Cortex of kidney (tissue), 1 donor: ENCODE data around the gene CNGB1.
"Not testable (repeated sequence)": the region's sequence is repeated elsewhere in the genome, so short reads cannot be mapped to it uniquely, and the experiment has no call there.

Experiments used
- DNase-seq: peaks from one replicate; lab custom pipeline; 2025; lab: John Stamatoyannopoulos, UW

Gene CNGB1

GRCh38 chr16:57926041-57926440 lies 44.9 kb downstream of the CNGB1 start:
- no peak for DNase-seq

- no peak for DNase-seq
These were observed 45.6 kb downstream of the CNGB1 start for GRCh38 chr16:57925310-57925709.

- no peak for DNase-seq
These were observed 46.4 kb downstream of the CNGB1 start for GRCh38 chr16:57924514-57924913.

GRCh38 chr16:57923841-57924240 lies 47.1 kb downstream of the CNGB1 start:
- no peak for DNase-seq

- DNase-seq: no peak
These were observed 47.5 kb downstream of the CNGB1 start for GRCh38 chr16:57923418-57923817.

GRCh38 chr16:57920880-57921229 lies 50.1 kb downstream of the CNGB1 start:
- no peak for DNase-seq

GRCh38 chr16:57920215-57920879 lies 50.6 kb downstream of the CNGB1 start:
- no peak for DNase-seq

GRCh38 chr16:57918994-57919393 lies 51.9 kb downstream of the CNGB1 start:
- no peak for DNase-seq

GRCh38 chr16:57918444-57918843 lies 52.5 kb downstream of the CNGB1 start:
- DNase-seq: no peak

GRCh38 chr16:57917929-57918328 lies 53.0 kb downstream of the CNGB1 start:
- not testable (repeated sequence) for DNase-seq

- DNase-seq: not testable (repeated sequence)
These were observed 53.4 kb downstream of the CNGB1 start for GRCh38 chr16:57917489-57917888.

- DNase-seq: no peak
These were observed 54.0 kb downstream of the CNGB1 start for GRCh38 chr16:57916735-57917438.

GRCh38 chr16:57915811-57916488 lies 55.0 kb downstream of the CNGB1 start:
- DNase-seq: no peak

GRCh38 chr16:57915267-57915666 lies 55.7 kb downstream of the CNGB1 start:
- no peak for DNase-seq

GRCh38 chr16:57914244-57915173 lies 56.4 kb downstream of the CNGB1 start:
- no peak for DNase-seq

- DNase-seq: no peak
These were observed 58.2 kb downstream of the CNGB1 start for GRCh38 chr16:57912529-57913260.

- DNase-seq: no peak
These were observed 59.2 kb downstream of the CNGB1 start for GRCh38 chr16:57911743-57912142.

- DNase-seq: no peak
These were observed 60.2 kb downstream of the CNGB1 start for GRCh38 chr16:57910696-57911095.

GRCh38 chr16:57908409-57908987 lies 62.4 kb downstream of the CNGB1 start:
- DNase-seq: no peak

GRCh38 chr16:57906382-57907316 lies 64.3 kb downstream of the CNGB1 start:
- DNase-seq: no peak
